ENCODE data around the gene AKAP9.

DNA sequence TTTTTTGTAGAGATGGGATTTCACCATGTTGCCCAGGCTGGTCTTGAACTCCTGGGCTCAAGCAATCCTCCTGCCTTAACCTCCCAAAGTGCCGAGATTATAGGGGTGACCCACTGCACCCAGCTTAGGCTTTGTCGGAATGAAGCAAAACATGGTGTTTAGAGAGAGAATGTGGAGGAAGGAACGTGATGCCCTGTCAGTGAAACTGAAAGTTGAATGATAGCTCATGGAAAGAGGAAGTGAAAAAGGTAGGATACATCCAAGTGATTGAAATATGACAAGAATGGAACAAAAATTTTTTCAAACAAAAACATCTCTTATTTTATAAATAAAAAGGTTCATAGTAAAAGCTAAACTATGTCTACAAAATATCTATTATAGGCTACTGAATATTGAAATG, 5.9 kb downstream of the AKAP9 start:
- TF ChIP-seq, protein P1, sequence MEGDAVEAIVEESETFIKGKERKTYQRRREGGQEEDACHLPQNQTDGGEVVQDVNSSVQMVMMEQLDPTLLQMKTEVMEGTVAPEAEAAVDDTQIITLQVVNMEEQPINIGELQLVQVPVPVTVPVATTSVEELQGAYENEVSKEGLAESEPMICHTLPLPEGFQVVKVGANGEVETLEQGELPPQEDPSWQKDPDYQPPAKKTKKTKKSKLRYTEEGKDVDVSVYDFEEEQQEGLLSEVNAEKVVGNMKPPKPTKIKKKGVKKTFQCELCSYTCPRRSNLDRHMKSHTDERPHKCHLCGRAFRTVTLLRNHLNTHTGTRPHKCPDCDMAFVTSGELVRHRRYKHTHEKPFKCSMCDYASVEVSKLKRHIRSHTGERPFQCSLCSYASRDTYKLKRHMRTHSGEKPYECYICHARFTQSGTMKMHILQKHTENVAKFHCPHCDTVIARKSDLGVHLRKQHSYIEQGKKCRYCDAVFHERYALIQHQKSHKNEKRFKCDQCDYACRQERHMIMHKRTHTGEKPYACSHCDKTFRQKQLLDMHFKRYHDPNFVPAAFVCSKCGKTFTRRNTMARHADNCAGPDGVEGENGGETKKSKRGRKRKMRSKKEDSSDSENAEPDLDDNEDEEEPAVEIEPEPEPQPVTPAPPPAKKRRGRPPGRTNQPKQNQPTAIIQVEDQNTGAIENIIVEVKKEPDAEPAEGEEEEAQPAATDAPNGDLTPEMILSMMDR (IDR thresholded peaks at IDR 0.05): no peak
- TF ChIP-seq POLR2A (IDR thresholded peaks at IDR 0.05): no peak

Measured in Peyer's patch (tissue), 4 donors.